Measurements from ENCODE around the gene BTN2A1. TPM values are rescaled to one million over a fixed set of nuclear protein-coding genes. Genes with fewer than 3 reads are reported as not detected.
"Not testable (repeated sequence)": the region's sequence is repeated elsewhere in the genome, so short reads cannot be mapped to it uniquely, and the experiment has no call there.

The BTN2A1 gene
- 7.9 and 8.5 TPM in 2 replicates for total RNA-seq (2014; rRNA removed; shearing (Covaris generic))
- 4.0 and 6.1 TPM in 2 replicates for polyA plus RNA-seq (2015; cell fraction: cytosol; rRNA removed)
- 13.6 and 14.7 TPM in 2 replicates for polyA plus RNA-seq (2015; cell fraction: nucleus; rRNA removed)

GRCh38 chr6:26457806-26458688 is at the start of gene BTN2A1:
BTN2A1 (plus strand) TSS chr6:26457955; CDS start chr6:26458637, 682 bp downstream.
- peak; percentile 88 for DNase-seq (ENCODE audit: low read depth)

DNA sequence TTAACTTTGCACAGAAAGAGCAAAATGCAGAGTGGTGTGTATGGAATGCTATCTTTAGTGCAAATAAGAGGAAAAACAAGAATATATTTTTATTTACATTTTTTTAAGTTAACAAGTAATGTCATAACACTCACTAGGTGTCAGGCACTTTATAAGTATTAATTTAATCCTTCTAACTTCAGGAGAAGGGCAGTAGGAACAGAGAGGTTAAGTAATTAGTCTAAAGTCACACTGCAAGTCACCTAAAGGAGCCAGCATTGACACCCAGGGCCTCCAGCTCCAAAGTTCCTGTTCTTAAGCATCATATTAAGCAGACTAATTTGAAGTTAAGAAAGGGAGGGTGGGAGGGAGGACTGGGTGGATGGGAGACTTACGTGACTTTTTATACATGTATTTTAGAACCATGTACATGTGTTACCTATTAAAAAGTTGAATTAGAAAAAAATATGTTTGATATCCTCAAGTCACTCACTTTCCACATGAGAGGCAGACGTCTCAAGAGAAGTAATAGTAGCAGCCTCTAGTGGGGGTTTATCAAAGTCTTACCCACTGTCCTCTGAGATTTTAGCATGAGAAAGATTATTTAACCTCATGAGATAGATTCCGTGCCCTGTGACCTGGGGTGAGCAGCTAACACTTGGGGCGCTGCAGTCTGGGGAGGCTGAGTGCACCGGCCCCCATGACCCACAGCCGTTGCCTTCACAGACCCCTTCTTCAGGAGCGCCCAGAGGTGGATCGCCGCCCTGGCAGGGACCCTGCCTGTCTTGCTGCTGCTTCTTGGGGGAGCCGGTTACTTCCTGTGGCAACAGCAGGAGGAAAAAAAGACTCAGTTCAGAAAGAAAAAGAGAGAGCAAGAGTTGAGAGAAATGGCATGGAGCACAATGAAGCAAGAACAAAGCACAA is 48.7 kb upstream of the BTN2A1 start:
- DNase-seq (ENCODE audit: low read depth) = no peak

DNA sequence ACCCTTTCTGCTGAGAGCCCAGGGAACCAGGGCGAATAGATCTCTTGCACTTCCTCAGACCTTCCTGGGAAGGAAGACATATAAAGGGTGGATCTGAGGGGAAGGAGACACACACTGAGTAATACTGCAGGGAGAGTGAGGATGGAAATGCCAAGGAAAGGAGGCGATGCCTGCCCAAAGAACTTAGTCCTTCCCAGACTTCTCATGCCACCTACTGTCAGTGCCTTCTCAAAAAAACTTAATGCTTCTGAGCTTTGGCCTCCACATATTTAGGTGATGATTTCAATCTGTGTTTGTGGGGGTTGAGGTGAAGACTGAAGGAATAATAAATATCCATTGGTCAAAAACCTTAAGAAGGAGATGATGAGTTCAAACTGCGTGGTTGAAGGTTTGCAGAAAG is 46.0 kb upstream of the BTN2A1 start:
- DNase-seq (ENCODE audit: low read depth) = peak; percentile 51

GRCh38 chr6:26412228-26412627 is 45.5 kb upstream of the BTN2A1 start:
- DNase-seq (ENCODE audit: low read depth) = no peak

- no peak for DNase-seq (ENCODE audit: low read depth)
Measured at GRCh38 chr6:26412954-26413353, 44.8 kb upstream of the BTN2A1 start.

- DNase-seq (ENCODE audit: low read depth) = no peak
Measured at GRCh38 chr6:26414281-26414680, 43.5 kb upstream of the BTN2A1 start.

GRCh38 chr6:26415036-26415614 is 42.6 kb upstream of the BTN2A1 start:
- DNase-seq (ENCODE audit: low read depth) = no peak

- peak; percentile 28 for DNase-seq (ENCODE audit: low read depth)
Measured at GRCh38 chr6:26415791-26416190, 42.0 kb upstream of the BTN2A1 start.

DNA sequence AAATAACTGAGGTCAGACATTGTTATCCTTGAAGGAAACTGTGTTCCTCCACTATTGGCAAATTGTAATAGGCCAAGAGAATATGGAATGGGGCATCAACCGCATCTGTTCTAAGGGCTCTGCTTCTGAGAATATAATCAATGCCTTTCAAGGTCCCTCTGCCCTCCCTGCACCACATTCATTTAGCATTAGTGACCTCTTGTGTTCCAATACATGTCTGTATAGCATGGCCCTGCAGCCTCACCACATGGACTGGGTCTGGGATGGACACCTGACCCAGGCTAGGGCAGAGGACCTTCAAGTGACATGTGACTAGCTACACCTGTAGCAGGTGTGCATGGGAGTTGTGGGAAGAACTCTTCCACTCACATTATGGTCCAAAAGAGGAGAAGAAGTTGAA is 41.5 kb upstream of the BTN2A1 start:
- no peak for DNase-seq (ENCODE audit: low read depth)

GRCh38 chr6:26418077-26418476 is 39.7 kb upstream of the BTN2A1 start:
- not testable (repeated sequence) for DNase-seq (ENCODE audit: low read depth)

DNA sequence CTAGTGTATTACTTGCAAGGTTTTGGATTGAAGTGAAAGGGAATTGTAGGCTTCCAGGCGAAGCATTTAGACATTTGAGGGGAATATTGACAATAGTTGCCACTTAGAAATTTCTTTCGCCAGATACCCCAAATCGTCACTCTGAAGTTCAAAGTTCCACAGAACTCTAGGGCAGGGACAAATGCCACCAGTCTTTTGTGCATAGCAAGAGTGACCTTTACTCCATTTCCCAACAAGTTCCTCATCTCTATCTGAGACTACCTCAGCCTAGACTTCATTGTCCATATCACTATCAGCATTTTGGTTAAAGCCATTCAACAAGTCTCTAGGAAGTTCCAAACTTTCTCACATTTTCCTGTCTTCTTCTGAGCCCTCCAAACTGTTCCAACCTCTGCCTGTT is 39.0 kb upstream of the BTN2A1 start:
- DNase-seq (ENCODE audit: low read depth) = not testable (repeated sequence)

- peak; percentile 52 for DNase-seq (ENCODE audit: low read depth)
Measured at GRCh38 chr6:26420688-26421171, 37.0 kb upstream of the BTN2A1 start.

- DNase-seq (ENCODE audit: low read depth) = peak; percentile 91
Measured at GRCh38 chr6:26421259-26422144, 36.3 kb upstream of the BTN2A1 start.

- DNase-seq (ENCODE audit: low read depth) = no peak
Measured at GRCh38 chr6:26422329-26422728, 35.4 kb upstream of the BTN2A1 start.

DNA sequence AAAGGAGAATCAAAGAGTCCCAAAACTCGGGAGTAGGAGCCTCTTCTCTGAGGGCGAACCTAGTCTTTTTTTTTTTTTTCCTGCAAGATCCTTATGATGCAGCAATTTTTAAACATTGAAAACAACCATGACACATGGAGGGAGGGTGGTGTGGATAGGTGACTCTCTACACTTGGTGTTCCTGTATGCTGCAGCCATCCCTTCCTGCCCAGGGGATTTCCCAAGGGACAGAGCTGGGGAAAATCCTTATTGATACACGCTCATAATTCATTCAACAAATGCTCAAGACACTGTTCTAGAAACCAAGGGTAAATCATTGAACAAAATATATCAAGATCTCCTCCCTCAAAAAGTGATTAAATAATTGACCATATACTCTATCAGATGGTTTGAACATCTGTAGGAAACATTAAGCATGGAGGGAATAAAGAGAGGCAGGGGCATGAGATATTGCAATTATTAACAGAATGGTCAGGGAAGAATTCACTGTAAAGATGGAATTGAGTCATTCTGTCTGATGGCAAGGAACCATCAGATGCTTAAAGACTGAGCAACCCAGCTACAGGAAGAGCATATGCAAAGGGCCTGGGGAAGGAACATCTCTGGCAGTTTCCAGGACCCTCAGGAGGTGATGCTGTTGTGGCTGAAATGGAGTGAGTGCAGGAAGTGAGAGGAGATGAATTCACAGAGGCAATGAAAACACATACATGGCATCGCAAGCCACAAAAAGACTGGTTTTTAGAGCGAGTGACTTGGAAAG is 30.9 kb upstream of the BTN2A1 start:
- DNase-seq (ENCODE audit: low read depth) = no peak

- no peak for DNase-seq (ENCODE audit: low read depth)
Measured at GRCh38 chr6:26427451-26427809, 30.3 kb upstream of the BTN2A1 start.

- no peak for DNase-seq (ENCODE audit: low read depth)
Measured at GRCh38 chr6:26428206-26428605, 29.5 kb upstream of the BTN2A1 start.

- no peak for DNase-seq (ENCODE audit: low read depth)
Measured at GRCh38 chr6:26430787-26431186, 27.0 kb upstream of the BTN2A1 start.
